Spleen (tissue), 7 donors: ENCODE measurements around the gene PURB.
"Not testable (repeated sequence)": the region's sequence is repeated elsewhere in the genome, so short reads cannot be mapped to it uniquely, and the experiment has no call there.

Experiments used
- CTCF ChIP-seq, 11 experiments: fragments of 200-600 bp in 7 of 11; fragments of 450-650 bp in 4 of 11; sonication (generic) in 4 of 11; IDR thresholded peaks in 8 of 11; conservative IDR thresholded peaks in 3 of 11; 1 replicate in 7 of 11; 2 replicates in 4 of 11; pipeline versions ENCODE4 v1.4.0 to v1.8.0; 2016 to 2021; ENCODE audit warnings: antibody characterized with exemption in 11 of 11, inconsistent platforms in 4 of 11, mild to moderate bottlenecking in 1 of 11
- POLR2A ChIP-seq, 3 donors: fragments of 450-650 bp; IDR thresholded peaks; one replicate each; pipeline ENCODE4 v1.5.1; 2017; ENCODE audit warnings: antibody characterized with exemption in 3 of 3, mild to moderate bottlenecking in 1 of 3
- POLR2AphosphoS5 ChIP-seq, 3 donors: sonication (generic); formaldehyde crosslinking; IDR thresholded peaks; one replicate each; pipeline ENCODE4 v1.5.1; 2017; ENCODE audit warnings: antibody characterized with exemption in 3 of 3
- donor health status: DM: no; HTN: no; CAD: no; lungs with moderate emphysema.
- donor health status: DM: no; HTN: no; CAD: no.
- donor health status: DM: no; HTN: no; CAD: no.

- not testable (repeated sequence) for TF ChIP-seq CTCF (IDR thresholded peaks at IDR 0.05 in 8 of 11, conservative IDR thresholded peaks at IDR 0.05 in 3 of 11); POLR2AphosphoS5 (IDR thresholded peaks at IDR 0.05); POLR2A (IDR thresholded peaks at IDR 0.05)
Measured at GRCh38 chr7:44870780-44871179, 14.6 kb downstream of the PURB start.
